Fibroblast of lung (primary cell): Measurements from ENCODE around the gene TSHZ3.

Experiments used
- CTCF ChIP-seq, 2 donors: IDR thresholded peaks in 1 of 2; conservative IDR thresholded peaks in 1 of 2; 1 replicate in 1 of 2; 2 replicates in 1 of 2; pipeline ENCODE4 v1.5.1; 2011 to 2012; ENCODE audit warnings: low read length in 2 of 2, control low read depth in 1 of 2, inconsistent platforms in 1 of 2, low read depth in 1 of 2, mild to moderate bottlenecking in 1 of 2
- EZH2 ChIP-seq: IDR thresholded peaks from 2 replicates; pipeline ENCODE4 v1.5.1; 2012; ENCODE audit warnings: low read length, control low read depth, mild to moderate bottlenecking; ENCODE audit errors: missing control alignments

GRCh38 chr19:31380854-31381253 lies 31.6 kb upstream of the TSHZ3 start:
- TF ChIP-seq CTCF (conservative IDR thresholded peaks at IDR 0.05 in 1 of 2, IDR thresholded peaks at IDR 0.05 in 1 of 2; ENCODE audit: low read depth in 1 of 2, low read length in 2 of 2) (no peak), EZH2 (no peak)
